ENCODE measurements around the gene PROK1. TPM values are rescaled to one million over a fixed set of nuclear protein-coding genes. Genes with fewer than 3 reads are reported as not detected.

The PROK1 gene
- total RNA-seq, 1 experiment from 2014 or later, result 0.22 TPM

DNA sequence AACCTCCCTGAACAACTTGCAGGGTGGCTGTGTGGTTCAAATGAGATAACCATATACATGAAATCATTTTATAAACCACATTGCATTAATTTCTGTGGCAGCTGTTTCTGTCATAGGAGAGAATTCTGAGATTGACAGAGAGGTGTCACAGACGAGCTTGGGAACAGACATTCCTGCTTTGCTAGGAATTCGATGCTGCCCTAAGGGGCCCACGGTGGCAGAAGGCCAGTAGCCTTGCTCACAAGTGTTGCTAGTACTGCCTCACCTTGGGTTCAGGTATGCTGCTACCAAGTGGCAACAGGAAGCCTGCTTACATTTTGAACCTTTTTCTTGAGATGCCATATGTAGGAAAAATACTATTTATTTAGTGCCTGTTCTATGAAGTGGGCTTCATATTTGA is 54.6 kb downstream of the PROK1 start:
- TF ChIP-seq FOSL1 (IDR thresholded peaks at IDR 0.05; ENCODE audit: low read depth) (no peak), CEBPB (IDR thresholded peaks at IDR 0.05; ENCODE audit: low read depth) (no peak), YY1 (IDR thresholded peaks at IDR 0.05; ENCODE audit: extremely low read depth, insufficient replicate concordance, low read depth, low read length) (no peak), CBX3 (IDR thresholded peaks at IDR 0.05; ENCODE audit: low read depth) (no peak), TCF7L2 (IDR thresholded peaks at IDR 0.05; ENCODE audit: borderline replicate concordance, extremely low read depth, insufficient read depth, insufficient read length) (no peak), EGR1 (IDR thresholded peaks at IDR 0.05; ENCODE audit: low read depth) (no peak)
- TF ChIP-seq, protein P1, sequence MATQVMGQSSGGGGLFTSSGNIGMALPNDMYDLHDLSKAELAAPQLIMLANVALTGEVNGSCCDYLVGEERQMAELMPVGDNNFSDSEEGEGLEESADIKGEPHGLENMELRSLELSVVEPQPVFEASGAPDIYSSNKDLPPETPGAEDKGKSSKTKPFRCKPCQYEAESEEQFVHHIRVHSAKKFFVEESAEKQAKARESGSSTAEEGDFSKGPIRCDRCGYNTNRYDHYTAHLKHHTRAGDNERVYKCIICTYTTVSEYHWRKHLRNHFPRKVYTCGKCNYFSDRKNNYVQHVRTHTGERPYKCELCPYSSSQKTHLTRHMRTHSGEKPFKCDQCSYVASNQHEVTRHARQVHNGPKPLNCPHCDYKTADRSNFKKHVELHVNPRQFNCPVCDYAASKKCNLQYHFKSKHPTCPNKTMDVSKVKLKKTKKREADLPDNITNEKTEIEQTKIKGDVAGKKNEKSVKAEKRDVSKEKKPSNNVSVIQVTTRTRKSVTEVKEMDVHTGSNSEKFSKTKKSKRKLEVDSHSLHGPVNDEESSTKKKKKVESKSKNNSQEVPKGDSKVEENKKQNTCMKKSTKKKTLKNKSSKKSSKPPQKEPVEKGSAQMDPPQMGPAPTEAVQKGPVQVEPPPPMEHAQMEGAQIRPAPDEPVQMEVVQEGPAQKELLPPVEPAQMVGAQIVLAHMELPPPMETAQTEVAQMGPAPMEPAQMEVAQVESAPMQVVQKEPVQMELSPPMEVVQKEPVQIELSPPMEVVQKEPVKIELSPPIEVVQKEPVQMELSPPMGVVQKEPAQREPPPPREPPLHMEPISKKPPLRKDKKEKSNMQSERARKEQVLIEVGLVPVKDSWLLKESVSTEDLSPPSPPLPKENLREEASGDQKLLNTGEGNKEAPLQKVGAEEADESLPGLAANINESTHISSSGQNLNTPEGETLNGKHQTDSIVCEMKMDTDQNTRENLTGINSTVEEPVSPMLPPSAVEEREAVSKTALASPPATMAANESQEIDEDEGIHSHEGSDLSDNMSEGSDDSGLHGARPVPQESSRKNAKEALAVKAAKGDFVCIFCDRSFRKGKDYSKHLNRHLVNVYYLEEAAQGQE (IDR thresholded peaks at IDR 0.05; ENCODE audit: low read depth), result no peak
- TF ChIP-seq, protein P2, sequence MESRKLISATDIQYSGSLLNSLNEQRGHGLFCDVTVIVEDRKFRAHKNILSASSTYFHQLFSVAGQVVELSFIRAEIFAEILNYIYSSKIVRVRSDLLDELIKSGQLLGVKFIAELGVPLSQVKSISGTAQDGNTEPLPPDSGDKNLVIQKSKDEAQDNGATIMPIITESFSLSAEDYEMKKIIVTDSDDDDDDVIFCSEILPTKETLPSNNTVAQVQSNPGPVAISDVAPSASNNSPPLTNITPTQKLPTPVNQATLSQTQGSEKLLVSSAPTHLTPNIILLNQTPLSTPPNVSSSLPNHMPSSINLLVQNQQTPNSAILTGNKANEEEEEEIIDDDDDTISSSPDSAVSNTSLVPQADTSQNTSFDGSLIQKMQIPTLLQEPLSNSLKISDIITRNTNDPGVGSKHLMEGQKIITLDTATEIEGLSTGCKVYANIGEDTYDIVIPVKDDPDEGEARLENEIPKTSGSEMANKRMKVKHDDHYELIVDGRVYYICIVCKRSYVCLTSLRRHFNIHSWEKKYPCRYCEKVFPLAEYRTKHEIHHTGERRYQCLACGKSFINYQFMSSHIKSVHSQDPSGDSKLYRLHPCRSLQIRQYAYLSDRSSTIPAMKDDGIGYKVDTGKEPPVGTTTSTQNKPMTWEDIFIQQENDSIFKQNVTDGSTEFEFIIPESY (IDR thresholded peaks at IDR 0.05; ENCODE audit: extremely low read depth, insufficient replicate concordance, low read length), result no peak
- H3K4me3 ChIP-seq (replicated peaks in 1 of 2; ENCODE audit: low read depth in 1 of 2, low read length in 2 of 2), result no peak overlapping the region
- H3K27me3 ChIP-seq (ENCODE audit: insufficient read depth, low read length), result no peaks in the 10 kb centered on the region
- no peaks in the 10 kb centered on the region for H3K9me2 ChIP-seq (ENCODE audit: insufficient read depth)
- no peak overlapping the region for H3K27ac ChIP-seq (ENCODE audit: low read depth, low read length)
- no TSS peak for BruUV-seq (replicated peaks)
- CTCF ChIA-PET, result no interaction called here
- POLR2A ChIA-PET, result no interaction called here
- H2AFZ ChIP-seq (ENCODE audit: low read depth, low read length, poor library complexity, severe bottlenecking), result no peak overlapping the region
- H3K79me2 ChIP-seq (ENCODE audit: insufficient read depth, low read length), result no peaks in the 10 kb centered on the region
- H3K36me3 ChIP-seq (ENCODE audit: control insufficient read depth in 1 of 2, insufficient read depth in 2 of 2, low read length in 2 of 2), result no peaks in the 10 kb centered on the region
- RAD21 ChIA-PET (ENCODE audit: low non-redundant PET in 1 of 2, low total read pairs in 2 of 2, uncharacterized antibody in 2 of 2, unreplicated experiment in 2 of 2), result no interaction called here
- ATAC-seq (no peak), DNase-seq (ENCODE audit: low read depth, low spot score) (no peak)
- no peak overlapping the region for H3K9ac ChIP-seq (ENCODE audit: low read length)
- intact Hi-C loops (cut with micrococcal nuclease), result no loop called here
- H3K9me3 ChIP-seq (ENCODE audit: control insufficient read depth in 1 of 2, insufficient read depth in 1 of 2, low read depth in 1 of 2, low read length in 2 of 2), result no peaks in the 10 kb centered on the region
- H4K20me1 ChIP-seq (ENCODE audit: insufficient read depth), result no peaks in the 10 kb centered on the region
- H3K4me2 ChIP-seq (ENCODE audit: low read length), result no peak overlapping the region
- H3K4me1 ChIP-seq (ENCODE audit: control insufficient read depth in 1 of 2, insufficient read depth in 2 of 2, low read length in 2 of 2), result peaks cover 0 to 6% of the 10 kb centered on the region in 2 experiments; a peak in 2 of 4 replicates

Measured in HCT116 (cell line).